Ascending aorta (tissue), 2 donors: ENCODE data around the gene KLK8. TPM values are rescaled to one million over a fixed set of nuclear protein-coding genes. Genes with fewer than 3 reads are reported as not detected.

ENCODE experiments used
- DNase-seq, 2 donors: peaks; one replicate each; pipeline ENCODE4 v3.0.0-alpha.2; 2019; ENCODE audit warnings: low spot score in 2 of 2
- H3K27ac ChIP-seq, 2 donors: fragments of 200-600 bp; sonication (generic); one replicate each; pipeline ENCODE4 v1.5.1; 2016 to 2017; ENCODE audit warnings: mild to moderate bottlenecking in 1 of 2
- H3K27me3 ChIP-seq: fragments of 200-600 bp; sonication (generic); one replicate; pipeline ENCODE4 v1.5.1; 2017
- H3K36me3 ChIP-seq, 2 donors: fragments of 200-600 bp; sonication (generic); one replicate each; pipeline ENCODE4 v1.5.1; 2016
- H3K4me1 ChIP-seq, 2 donors: fragments of 200-600 bp; sonication (generic); one replicate each; pipeline ENCODE4 v1.5.1; 2016 to 2017; ENCODE audit warnings: mild to moderate bottlenecking in 1 of 2
- H3K4me3 ChIP-seq, 2 donors: fragments of 200-600 bp; sonication (generic); one replicate each; pipeline ENCODE4 v1.5.1; 2016 to 2017; ENCODE audit warnings: mild to moderate bottlenecking in 1 of 2
- H3K9me3 ChIP-seq, 2 donors: fragments of 200-600 bp; sonication (generic); one replicate each; pipeline ENCODE4 v1.5.1; 2016
- intact Hi-C: fragments of 100-400 bp; cut with DNase I; formaldehyde crosslinking; loops from one replicate; pipeline ENCODE4 v1.15.1; 2023
- total RNA-seq: library from RNA; depleted of rRNA; stranded (reverse); fragments of >200 nt; gene quantifications from one replicate; pipeline ENCODE4 v1.1.0, GENCODE V29; 2016
- TF ChIP-seq, protein P1 (sequence below), 3 experiments: fragments of 200-600 bp in 2 of 3; fragments of 450-650 bp in 1 of 3; sonication (generic) in 2 of 3; IDR thresholded peaks; one replicate each; pipeline ENCODE4 v1.5.1; 2016 to 2019; ENCODE audit warnings: antibody characterized with exemption in 3 of 3, mild to moderate bottlenecking in 1 of 3, moderate library complexity in 1 of 3

KLK8 gene
- total RNA-seq, 1 donor from 2014 or later: not detected

DNA sequence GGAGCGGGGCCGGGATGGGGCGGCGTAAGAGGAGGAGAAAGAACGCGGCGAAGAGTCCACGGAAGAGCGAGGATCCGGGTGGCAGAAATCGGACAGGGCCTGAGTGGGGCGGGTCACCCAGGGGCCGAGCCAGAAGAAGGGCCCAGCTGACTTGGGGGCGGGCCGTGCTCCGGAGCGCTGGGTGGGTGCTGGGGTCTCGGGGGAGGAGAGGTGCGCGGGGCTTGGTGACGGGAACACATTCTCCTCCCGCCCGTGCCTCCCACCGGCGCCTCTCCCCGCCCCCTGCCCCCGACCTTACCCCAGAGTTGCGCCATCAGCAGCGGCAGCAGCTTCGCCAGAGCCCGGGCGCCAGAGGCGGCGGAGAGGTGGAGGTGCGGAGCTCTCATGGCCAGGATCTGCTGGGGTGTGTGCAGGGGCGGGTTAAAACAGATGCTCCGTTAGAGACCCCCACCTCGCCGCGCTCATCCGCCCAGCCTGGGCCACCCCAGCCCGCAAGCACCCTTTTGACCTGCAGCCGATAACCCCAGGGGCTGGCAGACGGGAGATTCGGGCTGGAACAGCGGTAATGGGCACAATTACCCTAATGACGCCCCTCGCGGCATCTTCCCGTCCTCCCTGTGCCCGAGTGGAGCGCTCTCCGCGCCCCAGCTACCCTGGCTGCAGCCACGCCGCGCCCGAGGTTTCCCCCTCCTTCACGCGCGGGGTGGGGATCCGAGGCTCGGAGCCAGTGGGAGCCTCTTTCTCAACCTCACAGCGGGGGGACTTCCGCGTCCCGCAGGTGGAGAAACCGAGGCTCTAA, 17.5 kb upstream of the KLK8 start:
- H3K27ac ChIP-seq: no peak overlapping the region

GRCh38 chr19:51016798-51017683, 15.6 kb upstream of the KLK8 start:
- H3K36me3 ChIP-seq: no peaks in the 10 kb centered on the region
- DNase-seq: peak in 1 of 2 donors; percentile 67
- TF ChIP-seq, protein P1, sequence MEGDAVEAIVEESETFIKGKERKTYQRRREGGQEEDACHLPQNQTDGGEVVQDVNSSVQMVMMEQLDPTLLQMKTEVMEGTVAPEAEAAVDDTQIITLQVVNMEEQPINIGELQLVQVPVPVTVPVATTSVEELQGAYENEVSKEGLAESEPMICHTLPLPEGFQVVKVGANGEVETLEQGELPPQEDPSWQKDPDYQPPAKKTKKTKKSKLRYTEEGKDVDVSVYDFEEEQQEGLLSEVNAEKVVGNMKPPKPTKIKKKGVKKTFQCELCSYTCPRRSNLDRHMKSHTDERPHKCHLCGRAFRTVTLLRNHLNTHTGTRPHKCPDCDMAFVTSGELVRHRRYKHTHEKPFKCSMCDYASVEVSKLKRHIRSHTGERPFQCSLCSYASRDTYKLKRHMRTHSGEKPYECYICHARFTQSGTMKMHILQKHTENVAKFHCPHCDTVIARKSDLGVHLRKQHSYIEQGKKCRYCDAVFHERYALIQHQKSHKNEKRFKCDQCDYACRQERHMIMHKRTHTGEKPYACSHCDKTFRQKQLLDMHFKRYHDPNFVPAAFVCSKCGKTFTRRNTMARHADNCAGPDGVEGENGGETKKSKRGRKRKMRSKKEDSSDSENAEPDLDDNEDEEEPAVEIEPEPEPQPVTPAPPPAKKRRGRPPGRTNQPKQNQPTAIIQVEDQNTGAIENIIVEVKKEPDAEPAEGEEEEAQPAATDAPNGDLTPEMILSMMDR (IDR thresholded peaks at IDR 0.05): peak in 2 of 3 experiments; percentile 10 to 43
- no peaks in the 10 kb centered on the region for H3K4me1 ChIP-seq
- H3K9me3 ChIP-seq: no peaks in the 10 kb centered on the region
- no peaks in the 10 kb centered on the region for H3K27me3 ChIP-seq
- peak overlapping the region in 1 of 2 donors; percentile 2 for H3K4me3 ChIP-seq
- intact Hi-C loops: no loop called here
- H3K27ac ChIP-seq: no peak overlapping the region

More for the DNA sequence above, 17.5 kb upstream of the KLK8 start:
- Histone ChIP-seq H3K27me3 (no peaks in the 10 kb centered on the region), H3K4me3 (peak overlapping the region in 1 of 2 donors; percentile 35), H3K4me1 (no peaks in the 10 kb centered on the region), H3K36me3 (no peaks in the 10 kb centered on the region), H3K9me3 (no peaks in the 10 kb centered on the region)
- intact Hi-C loops: no loop called here
- TF ChIP-seq, protein P1 (IDR thresholded peaks at IDR 0.05): no peak
- no peak for DNase-seq

GRCh38 chr19:51015691-51016267, 14.4 kb upstream of the KLK8 start:
- H3K27me3 ChIP-seq: no peaks in the 10 kb centered on the region
- H3K27ac ChIP-seq: no peak overlapping the region
- no peaks in the 10 kb centered on the region for H3K4me1 ChIP-seq
- H3K36me3 ChIP-seq: no peaks in the 10 kb centered on the region
- intact Hi-C loops: no loop called here
- no peaks in the 10 kb centered on the region for H3K9me3 ChIP-seq
- TF ChIP-seq, protein P1 (IDR thresholded peaks at IDR 0.05): no peak
- no peak for DNase-seq
- no peak overlapping the region for H3K4me3 ChIP-seq

- intact Hi-C loops: no loop called here
- Histone ChIP-seq H3K27me3 (no peaks in the 10 kb centered on the region), H3K36me3 (no peaks in the 10 kb centered on the region), H3K27ac (no peak overlapping the region), H3K4me3 (no peak overlapping the region), H3K4me1 (no peaks in the 10 kb centered on the region), H3K9me3 (no peaks in the 10 kb centered on the region)
- TF ChIP-seq, protein P1 (IDR thresholded peaks at IDR 0.05): no peak
- no peak for DNase-seq
Measured at GRCh38 chr19:51014242-51014641, 12.8 kb upstream of the KLK8 start.

- H3K4me3 ChIP-seq: no peak overlapping the region
- no peak overlapping the region for H3K27ac ChIP-seq
- no peaks in the 10 kb centered on the region for H3K27me3 ChIP-seq
- no peaks in the 10 kb centered on the region for H3K9me3 ChIP-seq
- intact Hi-C loops: no loop called here
- TF ChIP-seq, protein P1 (IDR thresholded peaks at IDR 0.05): no peak
- no peaks in the 10 kb centered on the region for H3K4me1 ChIP-seq
- DNase-seq: no peak
- no peaks in the 10 kb centered on the region for H3K36me3 ChIP-seq
Measured at GRCh38 chr19:51012661-51013190, 11.3 kb upstream of the KLK8 start.
